Neural cell (in vitro differentiated cells): ENCODE measurements around the gene MAB21L4. TPM values are rescaled to one million over a fixed set of nuclear protein-coding genes. Genes with fewer than 3 reads are reported as not detected.

Experiments
- H2AFZ ChIP-seq: fragments of 200-600, 300-800 bp; sonication (generic), shearing (Covaris generic); 2 replicates; pipeline ENCODE4 v1.6.0; 2014; ENCODE audit warnings: low read depth, mild to moderate bottlenecking, antibody characterized with exemption, low read length, moderate library complexity
- H3F3A ChIP-seq: fragments of 200-600 bp; shearing (Covaris generic); 2 replicates; pipeline ENCODE4 v1.6.1; 2016; ENCODE audit warnings: mild to moderate bottlenecking, moderate library complexity, mixed read lengths, antibody characterized with exemption, low read length; ENCODE audit not compliant: insufficient read depth, poor library complexity, severe bottlenecking
- H3K27ac ChIP-seq: fragments of 200-600, 300-800 bp; sonication (generic), shearing (Covaris generic); 2 replicates; pipeline ENCODE4 v1.5.1; 2014; ENCODE audit warnings: mild to moderate bottlenecking, low read length, moderate library complexity
- H3K27me3 ChIP-seq: fragments of 300-800, 200-600 bp; sonication (generic), shearing (Covaris generic); 2 replicates; pipeline ENCODE4 v1.6.0; 2014; ENCODE audit warnings: mild to moderate bottlenecking, low read depth, low read length, moderate library complexity; ENCODE audit not compliant: insufficient read depth
- H3K36me3 ChIP-seq: fragments of 300-800, 200-600 bp; sonication (generic), shearing (Covaris generic); 2 replicates; pipeline ENCODE4 v1.5.1; 2014; ENCODE audit warnings: mild to moderate bottlenecking, antibody characterized with exemption, low read length, moderate library complexity; ENCODE audit not compliant: insufficient read depth
- H3K4me2 ChIP-seq: fragments of 300-800, 200-600 bp; sonication (generic), shearing (Covaris generic); 2 replicates; pipeline ENCODE4 v1.6.0; 2014; ENCODE audit warnings: mild to moderate bottlenecking, low read length
- H3K4me3 ChIP-seq: fragments of 300-800, 200-600 bp; sonication (generic), shearing (Covaris generic); 2 replicates; pipeline ENCODE4 v1.5.1; 2014; ENCODE audit warnings: mild to moderate bottlenecking, low read length, moderate library complexity
- H3K79me2 ChIP-seq: fragments of 200-600 bp; shearing (Covaris generic); replicated peaks from 2 replicates; pipeline ENCODE4 v1.6.0; 2014; ENCODE audit warnings: mild to moderate bottlenecking, low read length, moderate library complexity; ENCODE audit not compliant: insufficient read depth
- H3K9ac ChIP-seq: fragments of 300-800, 200-600 bp; sonication (generic), shearing (Covaris generic); 2 replicates; pipeline ENCODE4 v1.6.1; 2016; ENCODE audit warnings: mild to moderate bottlenecking, low read length, mixed read lengths
- H3K9me2 ChIP-seq: fragments of 200-600 bp; shearing (Covaris generic); 2 replicates; pipeline ENCODE4 v1.6.1; 2016; ENCODE audit warnings: mild to moderate bottlenecking, low read length, mixed read lengths; ENCODE audit not compliant: insufficient read depth
- H3K9me3 ChIP-seq: fragments of 200-600, 300-800 bp; sonication (generic), shearing (Covaris generic); 2 replicates; pipeline ENCODE4 v1.6.1; 2016; ENCODE audit warnings: mild to moderate bottlenecking, mixed run types, low read length, moderate library complexity, mixed read lengths
- H4K20me1 ChIP-seq: fragments of 200-600 bp; shearing (Covaris generic); 2 replicates; pipeline ENCODE4 v1.6.1; 2016; ENCODE audit warnings: mild to moderate bottlenecking, mixed run types; ENCODE audit not compliant: insufficient read depth
- EP300 ChIP-seq: fragments of 450-650 bp; conservative IDR thresholded peaks from 2 replicates; pipeline ENCODE4 v1.6.1; 2014; ENCODE audit warnings: antibody characterized with exemption, mild to moderate bottlenecking, moderate library complexity; ENCODE audit not compliant: poor library complexity, severe bottlenecking
- EZH2 ChIP-seq: fragments of 200-600, 300-800 bp; shearing (Covaris generic), sonication (generic); IDR thresholded peaks from 2 replicates; pipeline ENCODE4 v1.6.1; 2014; ENCODE audit warnings: antibody characterized with exemption, low read length, borderline replicate concordance, mild to moderate bottlenecking; ENCODE audit not compliant: insufficient read depth, poor library complexity, severe bottlenecking
- POLR2AphosphoS5 ChIP-seq: IDR thresholded peaks from 2 replicates; pipeline ENCODE4 v1.6.1; 2012
- RAD21 ChIP-seq: fragments of 450-650 bp; conservative IDR thresholded peaks from 2 replicates; pipeline ENCODE4 v1.6.1; 2014; ENCODE audit warnings: antibody characterized with exemption, mild to moderate bottlenecking, moderate library complexity
- SMC3 ChIP-seq: fragments of 450-650 bp; conservative IDR thresholded peaks from 2 replicates; pipeline ENCODE4 v1.6.1; 2014; ENCODE audit warnings: antibody characterized with exemption, mild to moderate bottlenecking, moderate library complexity; ENCODE audit not compliant: poor library complexity
- polyA plus RNA-seq: library from polyadenylated mRNA; depleted of rRNA; stranded (reverse); fragments of >200 nt; gene quantifications from 2 replicates; pipeline ENCODE4 v1.2.3, GENCODE V29; 2014
- TF ChIP-seq, protein P1 (sequence below): IDR thresholded peaks from 2 replicates; pipeline ENCODE4 v1.6.1; 2012; ENCODE audit warnings: borderline replicate concordance

MAB21L4 gene
- polyA plus RNA-seq, 1 donor from 2014 or later = not detected

DNA sequence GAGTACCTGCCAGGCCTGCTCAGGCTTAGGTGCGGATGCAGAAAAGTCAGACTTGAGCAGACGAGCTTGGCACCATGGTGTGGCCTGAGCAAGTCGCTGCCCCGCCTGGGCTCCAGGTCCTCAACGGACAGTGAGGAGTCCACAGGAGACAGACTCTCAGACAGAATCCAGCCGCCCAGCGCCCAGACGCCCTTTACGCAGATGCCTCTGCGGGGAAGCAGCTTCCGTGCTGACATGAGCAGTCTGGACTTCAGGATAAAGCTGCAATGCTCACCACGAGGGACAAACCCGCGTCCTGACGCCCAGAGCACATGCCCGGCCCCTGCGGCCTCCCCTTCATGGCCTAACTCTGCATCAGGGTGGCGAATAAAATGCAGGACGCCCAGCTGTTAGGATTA lies 3.5 kb upstream of the MAB21L4 start:
- Histone ChIP-seq H3K36me3 (no peaks in the 10 kb centered on the region), H3K4me3 (no peak overlapping the region), H3K9me2 (no peaks in the 10 kb centered on the region), H3K9ac (no peak overlapping the region), H2AFZ (no peak overlapping the region), H3K27me3 (no peaks in the 10 kb centered on the region), H4K20me1 (no peaks in the 10 kb centered on the region), H3K4me2 (no peak overlapping the region), H3K79me2 (no peaks in the 10 kb centered on the region), H3K27ac (no peak overlapping the region), H3K9me3 (no peaks in the 10 kb centered on the region), H3F3A (no peaks in the 10 kb centered on the region)
- TF ChIP-seq POLR2AphosphoS5 (no peak), RAD21 (no peak), EZH2 (no peak), SMC3 (no peak), EP300 (no peak)
- TF ChIP-seq, protein P1, sequence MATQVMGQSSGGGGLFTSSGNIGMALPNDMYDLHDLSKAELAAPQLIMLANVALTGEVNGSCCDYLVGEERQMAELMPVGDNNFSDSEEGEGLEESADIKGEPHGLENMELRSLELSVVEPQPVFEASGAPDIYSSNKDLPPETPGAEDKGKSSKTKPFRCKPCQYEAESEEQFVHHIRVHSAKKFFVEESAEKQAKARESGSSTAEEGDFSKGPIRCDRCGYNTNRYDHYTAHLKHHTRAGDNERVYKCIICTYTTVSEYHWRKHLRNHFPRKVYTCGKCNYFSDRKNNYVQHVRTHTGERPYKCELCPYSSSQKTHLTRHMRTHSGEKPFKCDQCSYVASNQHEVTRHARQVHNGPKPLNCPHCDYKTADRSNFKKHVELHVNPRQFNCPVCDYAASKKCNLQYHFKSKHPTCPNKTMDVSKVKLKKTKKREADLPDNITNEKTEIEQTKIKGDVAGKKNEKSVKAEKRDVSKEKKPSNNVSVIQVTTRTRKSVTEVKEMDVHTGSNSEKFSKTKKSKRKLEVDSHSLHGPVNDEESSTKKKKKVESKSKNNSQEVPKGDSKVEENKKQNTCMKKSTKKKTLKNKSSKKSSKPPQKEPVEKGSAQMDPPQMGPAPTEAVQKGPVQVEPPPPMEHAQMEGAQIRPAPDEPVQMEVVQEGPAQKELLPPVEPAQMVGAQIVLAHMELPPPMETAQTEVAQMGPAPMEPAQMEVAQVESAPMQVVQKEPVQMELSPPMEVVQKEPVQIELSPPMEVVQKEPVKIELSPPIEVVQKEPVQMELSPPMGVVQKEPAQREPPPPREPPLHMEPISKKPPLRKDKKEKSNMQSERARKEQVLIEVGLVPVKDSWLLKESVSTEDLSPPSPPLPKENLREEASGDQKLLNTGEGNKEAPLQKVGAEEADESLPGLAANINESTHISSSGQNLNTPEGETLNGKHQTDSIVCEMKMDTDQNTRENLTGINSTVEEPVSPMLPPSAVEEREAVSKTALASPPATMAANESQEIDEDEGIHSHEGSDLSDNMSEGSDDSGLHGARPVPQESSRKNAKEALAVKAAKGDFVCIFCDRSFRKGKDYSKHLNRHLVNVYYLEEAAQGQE = no peak

DNA sequence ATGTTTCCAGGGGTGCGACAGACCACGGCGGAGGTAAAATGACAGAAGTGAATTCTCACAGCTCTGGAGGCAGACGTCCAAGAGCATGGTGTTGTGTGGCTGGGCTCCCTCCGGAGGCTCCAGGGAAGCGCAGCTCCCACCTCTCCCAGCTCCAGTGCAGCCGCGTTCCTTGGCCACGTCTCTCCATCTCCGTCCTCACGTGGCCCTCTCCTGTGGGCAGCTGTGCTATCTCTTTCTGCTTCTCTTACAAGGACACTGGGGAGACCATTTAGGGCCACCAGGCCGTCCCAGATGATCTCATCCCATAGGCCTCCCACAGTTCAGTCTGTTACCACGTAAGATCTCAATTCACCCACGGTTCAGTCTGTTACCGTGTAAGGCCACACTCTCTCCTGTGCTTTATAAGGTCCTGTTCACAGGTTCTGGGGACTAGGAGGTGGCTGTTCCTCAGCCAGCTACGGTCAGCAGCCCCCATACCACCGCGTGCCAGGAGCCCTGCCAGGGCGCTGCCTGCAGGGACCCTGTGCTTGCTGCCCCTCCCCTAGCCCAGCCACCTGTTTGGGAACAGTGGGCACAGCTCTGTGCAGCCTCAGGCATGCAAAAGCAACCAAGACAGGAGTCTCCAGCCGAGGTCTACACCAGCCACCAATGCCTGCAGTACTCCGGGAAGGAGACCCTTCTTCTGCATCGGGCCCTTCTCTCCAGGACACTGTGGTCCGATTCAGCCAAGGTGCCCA lies 2.9 kb upstream of the MAB21L4 start:
- H3F3A ChIP-seq = no peaks in the 10 kb centered on the region
- no peaks in the 10 kb centered on the region for H3K36me3 ChIP-seq
- no peak overlapping the region for H3K4me3 ChIP-seq
- H2AFZ ChIP-seq = no peak overlapping the region
- TF ChIP-seq SMC3 = no peak
- TF ChIP-seq, protein P1 = no peak
- H4K20me1 ChIP-seq = no peaks in the 10 kb centered on the region
- no peaks in the 10 kb centered on the region for H3K27me3 ChIP-seq
- H3K4me2 ChIP-seq = no peak overlapping the region
- no peaks in the 10 kb centered on the region for H3K9me3 ChIP-seq
- H3K27ac ChIP-seq = no peak overlapping the region
- H3K9ac ChIP-seq = no peak overlapping the region
- H3K79me2 ChIP-seq = no peaks in the 10 kb centered on the region
- H3K9me2 ChIP-seq = no peaks in the 10 kb centered on the region
